Ovary (tissue), 3 donors: ENCODE data around the gene FAM163B.

Experiments used
- EP300 ChIP-seq: sonication (generic); formaldehyde crosslinking; IDR thresholded peaks from one replicate; pipeline ENCODE4 v1.6.1; 2017; ENCODE audit warnings: antibody characterized with exemption
- POLR2A ChIP-seq: fragments of 450-650 bp; IDR thresholded peaks from one replicate; pipeline ENCODE4 v1.6.1; 2017; ENCODE audit warnings: antibody characterized with exemption, mild to moderate bottlenecking, moderate library complexity
- TF ChIP-seq, protein P1 (sequence below), 3 donors: fragments of 450-650 bp in 2 of 3; fragments of 200-600 bp in 1 of 3; IDR thresholded peaks; one replicate each; pipeline versions ENCODE4 v1.5.1 to v1.8.0; 2016 to 2022; ENCODE audit warnings: antibody characterized with exemption in 3 of 3, mild to moderate bottlenecking in 1 of 3
- donor health status: DM: no; HTN: no; CAD: no.

DNA sequence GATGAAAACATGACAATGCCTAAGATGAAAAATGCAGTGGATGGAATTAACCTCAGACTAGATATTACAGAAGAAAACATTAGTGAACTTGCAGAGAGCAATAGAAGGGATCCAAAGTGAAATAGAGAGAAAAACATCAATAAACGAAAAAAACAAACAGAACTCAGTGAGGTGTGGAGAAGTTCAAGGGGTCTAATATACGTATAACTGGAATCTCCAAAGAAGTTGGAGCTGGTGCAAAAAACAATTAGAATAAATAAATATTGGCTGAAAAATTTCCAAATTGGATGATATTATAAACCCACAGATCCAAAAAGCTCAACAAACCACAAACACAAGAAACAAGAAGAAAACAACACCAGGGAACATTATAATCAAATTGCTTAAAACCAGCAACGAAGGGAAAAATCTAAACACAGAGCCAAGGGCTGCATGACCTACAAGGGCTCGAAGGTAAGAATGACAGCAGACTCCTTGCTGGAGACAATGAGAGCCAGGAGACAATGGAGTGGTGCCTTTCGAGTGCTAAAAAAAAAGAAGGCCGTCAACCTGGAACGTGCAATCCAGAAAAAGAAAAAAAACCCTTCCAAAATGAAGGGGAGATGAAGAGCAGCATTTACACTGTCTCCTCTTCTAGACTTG lies 11.8 kb downstream of the FAM163B start:
- TF ChIP-seq, protein P1, sequence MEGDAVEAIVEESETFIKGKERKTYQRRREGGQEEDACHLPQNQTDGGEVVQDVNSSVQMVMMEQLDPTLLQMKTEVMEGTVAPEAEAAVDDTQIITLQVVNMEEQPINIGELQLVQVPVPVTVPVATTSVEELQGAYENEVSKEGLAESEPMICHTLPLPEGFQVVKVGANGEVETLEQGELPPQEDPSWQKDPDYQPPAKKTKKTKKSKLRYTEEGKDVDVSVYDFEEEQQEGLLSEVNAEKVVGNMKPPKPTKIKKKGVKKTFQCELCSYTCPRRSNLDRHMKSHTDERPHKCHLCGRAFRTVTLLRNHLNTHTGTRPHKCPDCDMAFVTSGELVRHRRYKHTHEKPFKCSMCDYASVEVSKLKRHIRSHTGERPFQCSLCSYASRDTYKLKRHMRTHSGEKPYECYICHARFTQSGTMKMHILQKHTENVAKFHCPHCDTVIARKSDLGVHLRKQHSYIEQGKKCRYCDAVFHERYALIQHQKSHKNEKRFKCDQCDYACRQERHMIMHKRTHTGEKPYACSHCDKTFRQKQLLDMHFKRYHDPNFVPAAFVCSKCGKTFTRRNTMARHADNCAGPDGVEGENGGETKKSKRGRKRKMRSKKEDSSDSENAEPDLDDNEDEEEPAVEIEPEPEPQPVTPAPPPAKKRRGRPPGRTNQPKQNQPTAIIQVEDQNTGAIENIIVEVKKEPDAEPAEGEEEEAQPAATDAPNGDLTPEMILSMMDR (IDR thresholded peaks at IDR 0.05) = no peak
- TF ChIP-seq POLR2A (no peak), EP300 (no peak)
